Melanocyte of skin (primary cell): ENCODE measurements around the gene GOLT1B. TPM values are rescaled to one million over a fixed set of nuclear protein-coding genes. Genes with fewer than 3 reads are reported as not detected.

Experiments used
- total RNA-seq, 2 donors: library from RNA; depleted of rRNA; stranded (reverse); fragments of >200 nt; gene quantifications; 2 replicates each; pipeline ENCODE4 v1.2.3, GENCODE V29; 2012

GOLT1B gene, protein sequence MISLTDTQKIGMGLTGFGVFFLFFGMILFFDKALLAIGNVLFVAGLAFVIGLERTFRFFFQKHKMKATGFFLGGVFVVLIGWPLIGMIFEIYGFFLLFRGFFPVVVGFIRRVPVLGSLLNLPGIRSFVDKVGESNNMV
- 10 to 100 TPM; 26.8 to 52.6 TPM for total RNA-seq

DNA sequence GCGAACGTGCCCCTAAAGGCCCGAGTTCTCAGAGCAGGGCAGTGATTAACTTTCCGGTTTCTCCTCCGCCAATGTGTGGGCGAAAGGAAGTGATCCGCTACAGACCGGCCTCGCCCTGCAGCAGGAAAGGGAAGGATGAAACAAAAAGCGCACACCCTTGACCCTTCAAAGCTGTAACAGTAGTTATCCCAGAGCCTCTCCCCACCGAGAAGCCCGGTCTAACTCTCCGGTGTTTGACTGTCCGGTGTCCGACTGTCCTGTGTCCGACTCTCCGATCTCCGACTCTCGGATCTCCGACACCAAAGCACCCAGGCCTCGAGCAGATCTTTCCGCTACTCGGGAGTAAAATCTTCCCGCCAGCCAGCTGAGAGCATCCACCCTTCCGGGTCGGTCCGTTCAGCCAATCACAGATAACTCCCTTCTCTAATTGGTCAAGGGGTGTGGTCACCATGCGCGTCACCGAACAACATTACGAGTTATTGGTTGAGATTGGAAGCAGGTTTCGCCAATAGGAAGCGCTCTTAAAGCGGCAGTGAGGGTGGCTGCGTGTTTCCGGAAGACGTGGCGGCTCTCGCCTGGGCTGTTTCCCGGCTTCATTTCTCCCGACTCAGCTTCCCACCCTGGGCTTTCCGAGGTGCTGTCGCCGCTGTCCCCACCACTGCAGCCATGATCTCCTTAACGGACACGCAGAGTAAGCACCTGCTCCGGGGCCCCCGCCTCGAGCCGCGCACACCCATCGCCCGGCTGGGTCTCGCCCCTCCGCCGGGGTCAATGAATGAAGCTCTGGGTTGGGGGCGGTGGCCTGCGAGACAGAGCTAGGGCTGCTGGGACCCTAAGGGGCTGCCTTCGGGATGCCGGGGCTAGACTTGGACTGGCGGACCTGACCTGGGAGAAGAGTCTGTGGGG, at the start of gene GOLT1B, which contains the start of gene RECQL:
GOLT1B (plus strand) TSS at position 532 of the 906 bp plus-strand sequence; CDS start at position 667, 135 bp downstream.
RECQL (minus strand) TSS at position 378 of the 906 bp plus-strand sequence. CDS start 2,065 bp downstream, outside the sequence.

DNA sequence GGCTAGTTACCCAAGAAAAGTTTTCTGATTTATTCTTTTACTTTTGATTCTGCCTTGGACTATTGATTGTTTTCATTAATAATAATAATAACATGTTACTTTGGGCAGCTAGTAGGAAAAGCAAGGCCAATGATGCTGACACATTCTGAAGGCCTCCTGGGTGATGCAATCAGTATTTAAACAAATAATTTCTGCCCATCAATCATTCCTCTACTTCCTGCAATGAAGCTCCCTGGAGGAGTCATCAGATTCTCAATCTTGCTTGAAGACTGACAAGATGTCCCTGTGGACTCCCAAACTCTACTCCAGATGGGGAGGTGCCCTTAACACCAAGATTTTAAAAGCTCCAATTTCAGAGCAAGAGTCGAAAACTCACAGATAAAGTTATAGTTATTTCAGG, 24.5 kb downstream of the GOLT1B start, which contains the start of gene SPX:
SPX (plus strand) TSS at position 244 of the 400 bp plus-strand sequence. CDS start 177 bp downstream, outside the sequence.

Other genes with a start within 250 kb of the GOLT1B start
- under 1 TPM in 1 of 2 donors, not detected in 1; under 0.01 TPM for gene SLCO1A2, start 166.9 kb upstream of the GOLT1B start, total RNA-seq
- not detected for gene IAPP, start 128.9 kb upstream of the GOLT1B start, total RNA-seq
- 1 to 10 TPM; 8.6 to 9.3 TPM for gene PYROXD1, start 64.1 kb upstream of the GOLT1B start, total RNA-seq
- gene RECQL, start 154 bp upstream of the GOLT1B start, total RNA-seq, result 10 to 100 TPM; 73.0 to 97.6 TPM
- 1 to 10 TPM; 1.7 to 2.0 TPM for gene SPX, start 24.5 kb downstream of the GOLT1B start, total RNA-seq
- gene GYS2, start 103.1 kb downstream of the GOLT1B start, total RNA-seq, result not detected
- 100 to 1,000 TPM; 542 to 775 TPM for gene LDHB, start 156.1 kb downstream of the GOLT1B start, total RNA-seq